ENCODE data around the gene SEPTIN14.
A peak's percentile ranks its signal among the peaks of the same experiment; 100 is the strongest.
"Not testable (repeated sequence)": the region's sequence is repeated elsewhere in the genome, so short reads cannot be mapped to it uniquely, and the experiment has no call there.

Gene SEPTIN14

DNA sequence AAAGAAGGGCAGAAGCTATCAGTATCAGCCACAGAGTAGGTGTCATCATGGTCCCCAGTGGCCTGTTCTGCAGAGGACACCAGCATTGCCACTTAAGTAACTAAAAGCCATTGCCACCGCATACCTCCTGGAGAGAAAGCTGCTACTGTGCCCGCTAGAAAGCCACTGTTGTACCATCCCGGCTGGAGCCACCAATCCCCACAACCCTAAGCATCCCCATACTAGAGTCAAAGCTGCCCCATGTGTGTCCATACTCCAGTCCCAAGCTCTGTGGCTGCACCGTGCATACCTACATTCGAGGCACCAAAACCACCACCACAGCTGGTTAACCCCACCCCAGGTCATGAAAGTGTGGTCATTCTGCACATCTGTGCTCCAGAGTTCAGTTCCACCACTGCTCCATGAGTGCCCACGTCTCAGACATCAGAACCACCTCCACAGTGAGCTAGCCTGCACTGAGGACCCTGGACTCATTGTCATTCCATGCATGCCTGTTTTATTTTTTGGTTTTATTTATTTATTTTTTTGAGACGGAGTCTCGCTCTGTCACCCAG, 9.5 kb upstream of the SEPTIN14 start:
- H3K36me3 ChIP-seq (ENCODE audit: control insufficient read depth in 1 of 2, insufficient read depth in 2 of 2, low read length in 2 of 2) = no peaks in the 10 kb centered on the region
- H3K9me3 ChIP-seq (ENCODE audit: control insufficient read depth in 1 of 2, low read length in 2 of 2) = no peaks in the 10 kb centered on the region
- H3K27me3 ChIP-seq (ENCODE audit: low read depth, low read length) = no peaks in the 10 kb centered on the region
- H3K4me3 ChIP-seq (ENCODE audit: low read depth in 1 of 2, low read length in 2 of 2) = no peak overlapping the region
- H3K27ac ChIP-seq (ENCODE audit: low read length) = no peak overlapping the region
- no peaks in the 10 kb centered on the region for H3K4me1 ChIP-seq (ENCODE audit: control insufficient read depth in 1 of 2, insufficient read depth in 2 of 2, low read length in 2 of 2)

DNA sequence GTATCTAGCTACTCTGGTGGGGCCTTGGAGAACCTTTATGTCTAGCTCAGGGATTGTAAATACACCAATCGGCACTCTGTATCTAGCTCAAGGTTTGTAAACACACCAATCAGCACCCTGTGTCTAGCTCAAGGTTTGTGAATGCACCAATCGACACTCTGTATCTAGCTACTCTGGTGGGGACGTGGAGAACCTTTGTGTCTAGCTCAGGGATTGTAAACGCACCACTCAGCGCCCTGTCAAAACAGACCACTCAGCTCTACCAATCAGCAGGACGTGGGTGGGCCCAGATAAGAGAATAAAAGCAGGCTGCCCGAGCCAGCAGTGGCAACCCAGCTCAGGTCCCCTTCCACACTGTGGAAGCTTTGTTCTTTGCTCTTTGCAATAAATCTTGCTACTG, 6.4 kb upstream of the SEPTIN14 start:
- not testable (repeated sequence) for H3K4me3 ChIP-seq (ENCODE audit: low read depth in 1 of 2, low read length in 2 of 2); H3K27me3 ChIP-seq (ENCODE audit: low read depth, low read length); H3K4me1 ChIP-seq (ENCODE audit: control insufficient read depth in 1 of 2, insufficient read depth in 2 of 2, low read length in 2 of 2); H3K9me3 ChIP-seq (ENCODE audit: control insufficient read depth in 1 of 2, low read length in 2 of 2); H3K36me3 ChIP-seq (ENCODE audit: control insufficient read depth in 1 of 2, insufficient read depth in 2 of 2, low read length in 2 of 2); H3K27ac ChIP-seq (ENCODE audit: low read length)

DNA sequence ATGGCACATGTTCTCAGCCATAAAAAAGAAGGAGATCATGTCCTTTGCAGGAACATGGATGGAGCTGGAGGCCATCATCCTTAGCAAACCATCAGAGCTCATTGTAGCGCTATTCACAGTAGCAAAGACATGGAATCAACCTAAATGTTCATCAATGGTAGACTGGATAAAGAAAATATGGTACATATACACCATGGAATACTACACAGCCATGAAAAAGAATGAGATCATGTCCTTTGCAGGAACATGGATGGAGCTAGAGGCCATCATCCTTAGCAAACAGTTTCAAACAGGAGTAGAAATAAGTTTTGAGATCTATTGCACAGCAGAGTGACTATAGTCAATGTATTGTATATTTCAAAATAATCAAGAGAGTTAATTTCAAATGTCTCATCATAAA, 17.4 kb downstream of the SEPTIN14 start:
- H3K27me3 ChIP-seq (ENCODE audit: low read depth, low read length) = not testable (repeated sequence)

DNA sequence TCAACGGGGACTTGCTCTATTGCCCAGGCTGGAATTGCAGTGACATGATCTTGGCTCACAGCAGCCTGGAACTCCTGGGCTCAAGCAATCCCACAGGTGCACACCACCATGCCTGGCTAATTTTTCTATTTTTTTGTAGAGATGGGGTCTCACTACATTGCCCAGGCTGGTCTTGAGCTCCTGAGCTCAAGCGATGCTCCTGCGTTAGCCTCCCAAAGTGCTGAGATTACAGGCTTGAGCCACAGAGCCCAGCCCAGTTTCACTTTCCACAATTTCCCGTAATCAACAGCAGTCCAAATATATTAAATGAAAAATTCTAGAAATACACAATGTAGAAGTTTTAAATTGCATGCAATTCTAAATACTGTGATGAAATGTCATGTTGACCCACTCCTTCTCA, 24.0 kb downstream of the SEPTIN14 start:
- Histone ChIP-seq H3K27ac (ENCODE audit: low read length) (no peak overlapping the region), H3K4me1 (ENCODE audit: control insufficient read depth in 1 of 2, insufficient read depth in 2 of 2, low read length in 2 of 2) (no peaks in the 10 kb centered on the region), H3K36me3 (ENCODE audit: control insufficient read depth in 1 of 2, insufficient read depth in 2 of 2, low read length in 2 of 2) (no peaks in the 10 kb centered on the region), H3K9me3 (ENCODE audit: control insufficient read depth in 1 of 2, low read length in 2 of 2) (no peaks in the 10 kb centered on the region), H3K27me3 (ENCODE audit: low read depth, low read length) (no peaks in the 10 kb centered on the region), H3K4me3 (ENCODE audit: low read depth in 1 of 2, low read length in 2 of 2) (no peak overlapping the region)

More for the DNA sequence above, 17.4 kb downstream of the SEPTIN14 start:
- H3K9me3 ChIP-seq (ENCODE audit: control insufficient read depth in 1 of 2, low read length in 2 of 2); H3K4me1 ChIP-seq (ENCODE audit: control insufficient read depth in 1 of 2, insufficient read depth in 2 of 2, low read length in 2 of 2); H3K36me3 ChIP-seq (ENCODE audit: control insufficient read depth in 1 of 2, insufficient read depth in 2 of 2, low read length in 2 of 2); H3K27ac ChIP-seq (ENCODE audit: low read length); H3K4me3 ChIP-seq (ENCODE audit: low read depth in 1 of 2, low read length in 2 of 2): not testable (repeated sequence)

DNA sequence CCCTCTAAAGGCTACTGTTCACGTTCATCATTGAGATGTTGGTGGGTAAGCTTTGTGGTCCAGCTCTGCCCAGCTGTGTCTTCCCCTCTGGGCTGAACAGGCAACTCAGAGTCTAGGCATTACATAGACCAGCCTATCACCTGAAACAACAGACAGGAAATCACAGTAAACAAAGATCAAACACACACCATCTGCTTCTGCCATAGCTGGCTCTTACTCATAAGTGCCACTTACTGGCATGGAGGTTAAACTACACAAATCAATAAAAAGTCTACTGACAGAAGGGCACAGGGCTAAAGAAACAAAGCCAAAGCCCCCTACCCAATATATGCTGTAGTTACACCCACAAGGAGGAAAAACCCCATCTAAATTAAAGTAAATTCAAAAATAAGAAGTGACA, 35.0 kb downstream of the SEPTIN14 start:
- Histone ChIP-seq H3K4me1 (ENCODE audit: control insufficient read depth in 1 of 2, insufficient read depth in 2 of 2, low read length in 2 of 2) (no peaks in the 10 kb centered on the region), H3K27ac (ENCODE audit: low read length) (no peak overlapping the region), H3K9me3 (ENCODE audit: control insufficient read depth in 1 of 2, low read length in 2 of 2) (peaks cover 2 to 36% of the 10 kb centered on the region in 2 donors), H3K4me3 (ENCODE audit: low read depth in 1 of 2, low read length in 2 of 2) (peak overlapping the region in 1 of 2 donors; percentile 21), H3K36me3 (ENCODE audit: control insufficient read depth in 1 of 2, insufficient read depth in 2 of 2, low read length in 2 of 2) (no peaks in the 10 kb centered on the region), H3K27me3 (ENCODE audit: low read depth, low read length) (no peaks in the 10 kb centered on the region)

DNA sequence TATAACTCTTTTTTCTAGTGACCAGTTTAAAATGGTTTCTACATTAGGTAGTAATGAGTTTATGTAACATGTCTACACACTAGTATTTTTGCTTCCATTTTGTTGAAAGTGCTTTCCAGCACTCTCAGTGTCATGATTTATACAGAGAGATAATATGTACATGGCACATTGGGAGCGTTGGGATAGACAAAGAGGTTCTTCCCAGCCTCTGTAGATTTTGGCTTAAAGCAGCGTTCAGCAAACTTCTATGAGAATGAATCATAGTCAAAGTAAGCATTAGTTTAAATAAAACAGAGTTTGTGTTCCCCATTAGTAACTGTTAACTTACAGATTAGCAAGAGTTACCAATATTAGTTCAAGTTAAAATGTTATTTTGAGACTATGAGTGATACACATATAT, 43.9 kb downstream of the SEPTIN14 start:
- Histone ChIP-seq H3K27me3 (ENCODE audit: low read depth, low read length) (no peaks in the 10 kb centered on the region), H3K9me3 (ENCODE audit: control insufficient read depth in 1 of 2, low read length in 2 of 2) (peaks cover 5 to 23% of the 10 kb centered on the region in 2 donors), H3K36me3 (ENCODE audit: control insufficient read depth in 1 of 2, insufficient read depth in 2 of 2, low read length in 2 of 2) (no peaks in the 10 kb centered on the region), H3K27ac (ENCODE audit: low read length) (no peak overlapping the region), H3K4me3 (ENCODE audit: low read depth in 1 of 2, low read length in 2 of 2) (no peak overlapping the region), H3K4me1 (ENCODE audit: control insufficient read depth in 1 of 2, insufficient read depth in 2 of 2, low read length in 2 of 2) (no peaks in the 10 kb centered on the region)

DNA sequence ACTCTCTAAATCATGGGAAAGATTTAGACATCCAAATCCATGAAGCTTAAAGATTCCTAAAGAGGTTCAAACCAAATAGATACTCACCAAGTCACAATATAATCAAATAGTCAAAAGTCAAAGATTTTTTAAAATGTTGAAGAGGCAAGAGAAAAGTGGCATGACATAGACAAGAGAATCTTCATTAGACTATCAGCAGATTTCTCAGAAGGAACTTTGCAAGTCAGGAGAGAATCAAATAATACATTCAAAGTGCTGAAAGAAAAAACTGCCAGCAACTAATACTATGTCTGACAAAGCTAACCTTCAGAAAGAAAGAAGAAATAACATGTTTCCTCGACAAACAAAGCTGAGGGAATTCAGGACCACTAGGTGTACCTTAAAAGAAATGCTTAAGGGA, 65.3 kb downstream of the SEPTIN14 start:
- H3K27me3 ChIP-seq (ENCODE audit: low read depth, low read length); H3K4me1 ChIP-seq (ENCODE audit: control insufficient read depth in 1 of 2, insufficient read depth in 2 of 2, low read length in 2 of 2); H3K36me3 ChIP-seq (ENCODE audit: control insufficient read depth in 1 of 2, insufficient read depth in 2 of 2, low read length in 2 of 2); H3K4me3 ChIP-seq (ENCODE audit: low read depth in 1 of 2, low read length in 2 of 2); H3K27ac ChIP-seq (ENCODE audit: low read length): not testable (repeated sequence)
- peaks cover 0 to 17% of the 10 kb centered on the region in 2 donors for H3K9me3 ChIP-seq (ENCODE audit: control insufficient read depth in 1 of 2, low read length in 2 of 2)

DNA sequence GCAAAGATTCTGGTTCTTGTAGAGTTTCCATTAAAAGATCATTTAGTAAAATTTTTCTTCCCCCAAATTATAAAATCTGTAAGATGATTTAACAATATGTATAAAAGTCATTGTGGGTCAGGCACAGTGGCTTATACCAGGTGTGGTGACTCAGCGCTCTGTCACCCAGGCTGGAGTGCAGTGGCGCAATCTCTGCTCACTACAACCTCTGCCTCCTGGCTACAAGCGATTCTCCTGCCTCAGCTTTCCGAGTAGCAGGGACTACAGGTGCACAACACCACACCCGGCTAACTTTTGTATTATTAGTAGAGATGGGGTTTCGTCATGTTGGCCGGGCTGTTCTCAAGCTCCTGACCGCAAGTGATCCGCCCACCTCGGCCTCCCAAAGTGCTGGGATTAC, 68.0 kb downstream of the SEPTIN14 start:
- no peaks in the 10 kb centered on the region for H3K36me3 ChIP-seq (ENCODE audit: control insufficient read depth in 1 of 2, insufficient read depth in 2 of 2, low read length in 2 of 2)
- H3K9me3 ChIP-seq (ENCODE audit: control insufficient read depth in 1 of 2, low read length in 2 of 2) = peaks cover 0 to 17% of the 10 kb centered on the region in 2 donors
- H3K27me3 ChIP-seq (ENCODE audit: low read depth, low read length) = no peaks in the 10 kb centered on the region
- no peak overlapping the region for H3K27ac ChIP-seq (ENCODE audit: low read length)
- H3K4me1 ChIP-seq (ENCODE audit: control insufficient read depth in 1 of 2, insufficient read depth in 2 of 2, low read length in 2 of 2) = no peaks in the 10 kb centered on the region
- no peak overlapping the region for H3K4me3 ChIP-seq (ENCODE audit: low read depth in 1 of 2, low read length in 2 of 2)

DNA sequence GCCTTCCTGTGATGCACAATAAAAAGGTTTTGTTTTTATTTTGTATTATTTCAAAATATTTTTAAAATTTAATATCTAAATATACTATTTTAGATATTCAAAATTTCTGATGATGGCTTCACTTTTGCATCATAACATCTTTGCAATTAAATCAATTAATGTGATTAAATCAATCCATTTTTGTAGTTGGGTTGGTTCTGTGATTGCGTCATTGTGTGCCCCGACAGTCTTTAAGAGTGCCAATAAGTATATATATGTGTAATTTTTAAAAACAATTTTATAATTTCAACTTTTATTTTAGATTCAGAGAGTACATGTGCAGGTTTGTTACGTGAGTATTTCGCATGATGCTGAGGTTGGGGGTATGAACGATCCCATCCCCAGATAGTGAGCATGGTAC, 70.5 kb downstream of the SEPTIN14 start:
- H3K4me1 ChIP-seq (ENCODE audit: control insufficient read depth in 1 of 2, insufficient read depth in 2 of 2, low read length in 2 of 2) = no peaks in the 10 kb centered on the region
- H3K27me3 ChIP-seq (ENCODE audit: low read depth, low read length) = no peaks in the 10 kb centered on the region
- H3K9me3 ChIP-seq (ENCODE audit: control insufficient read depth in 1 of 2, low read length in 2 of 2) = peaks cover 0 to under 1% of the 10 kb centered on the region in 2 donors

DNA sequence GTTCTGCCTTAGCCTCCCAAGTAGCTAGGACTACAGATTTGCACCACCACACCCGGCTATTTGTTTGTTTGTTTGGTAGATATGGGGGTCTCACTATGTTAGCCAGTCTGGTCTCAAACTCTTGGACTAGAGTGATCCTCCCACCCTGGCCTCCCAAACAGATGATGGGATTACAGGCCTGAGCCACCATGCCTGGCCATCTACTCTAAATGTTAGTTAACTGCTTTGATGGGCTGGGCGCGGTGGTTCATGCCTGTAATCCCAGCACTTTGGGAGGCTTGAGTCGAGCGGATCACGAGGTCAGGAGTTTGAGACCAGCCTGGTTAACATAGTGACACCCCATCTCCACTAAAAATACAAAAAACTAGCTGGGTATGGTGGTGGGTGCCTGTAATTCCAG, 74.8 kb downstream of the SEPTIN14 start:
- H3K9me3 ChIP-seq (ENCODE audit: control insufficient read depth in 1 of 2, low read length in 2 of 2) = no peaks in the 10 kb centered on the region
- H3K4me3 ChIP-seq (ENCODE audit: low read depth in 1 of 2, low read length in 2 of 2) = no peak overlapping the region
- H3K36me3 ChIP-seq (ENCODE audit: control insufficient read depth in 1 of 2, insufficient read depth in 2 of 2, low read length in 2 of 2) = no peaks in the 10 kb centered on the region
- no peak overlapping the region for H3K27ac ChIP-seq (ENCODE audit: low read length)
- H3K4me1 ChIP-seq (ENCODE audit: control insufficient read depth in 1 of 2, insufficient read depth in 2 of 2, low read length in 2 of 2) = no peaks in the 10 kb centered on the region
- no peaks in the 10 kb centered on the region for H3K27me3 ChIP-seq (ENCODE audit: low read depth, low read length)

More for the DNA sequence above, 70.5 kb downstream of the SEPTIN14 start:
- Histone ChIP-seq H3K4me3 (ENCODE audit: low read depth in 1 of 2, low read length in 2 of 2) (no peak overlapping the region), H3K27ac (ENCODE audit: low read length) (no peak overlapping the region), H3K36me3 (ENCODE audit: control insufficient read depth in 1 of 2, insufficient read depth in 2 of 2, low read length in 2 of 2) (no peaks in the 10 kb centered on the region)

DNA sequence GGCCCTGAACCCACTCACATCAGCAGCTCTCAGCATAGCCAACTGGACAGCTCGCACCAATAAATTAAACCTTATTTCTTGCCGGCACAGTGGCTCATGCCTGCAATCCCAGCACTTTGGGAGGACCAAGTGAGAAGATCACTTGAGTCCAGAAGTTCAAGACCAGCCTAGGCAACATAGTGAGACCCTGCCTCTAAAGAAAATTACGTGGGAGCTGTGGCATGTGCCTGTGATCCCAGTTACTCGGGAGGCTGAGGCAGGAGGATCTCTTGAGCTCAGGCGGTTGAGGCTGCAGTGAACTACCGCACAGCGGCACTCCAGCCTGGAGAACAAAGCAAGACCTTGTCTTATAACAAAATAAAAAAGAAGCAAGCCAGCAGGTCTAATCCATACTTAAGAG, 75.7 kb downstream of the SEPTIN14 start:
- H3K4me3 ChIP-seq (ENCODE audit: low read depth in 1 of 2, low read length in 2 of 2) = no peak overlapping the region
- no peaks in the 10 kb centered on the region for H3K27me3 ChIP-seq (ENCODE audit: low read depth, low read length)
- no peaks in the 10 kb centered on the region for H3K4me1 ChIP-seq (ENCODE audit: control insufficient read depth in 1 of 2, insufficient read depth in 2 of 2, low read length in 2 of 2)
- no peaks in the 10 kb centered on the region for H3K9me3 ChIP-seq (ENCODE audit: control insufficient read depth in 1 of 2, low read length in 2 of 2)
- no peak overlapping the region for H3K27ac ChIP-seq (ENCODE audit: low read length)
- no peaks in the 10 kb centered on the region for H3K36me3 ChIP-seq (ENCODE audit: control insufficient read depth in 1 of 2, insufficient read depth in 2 of 2, low read length in 2 of 2)

DNA sequence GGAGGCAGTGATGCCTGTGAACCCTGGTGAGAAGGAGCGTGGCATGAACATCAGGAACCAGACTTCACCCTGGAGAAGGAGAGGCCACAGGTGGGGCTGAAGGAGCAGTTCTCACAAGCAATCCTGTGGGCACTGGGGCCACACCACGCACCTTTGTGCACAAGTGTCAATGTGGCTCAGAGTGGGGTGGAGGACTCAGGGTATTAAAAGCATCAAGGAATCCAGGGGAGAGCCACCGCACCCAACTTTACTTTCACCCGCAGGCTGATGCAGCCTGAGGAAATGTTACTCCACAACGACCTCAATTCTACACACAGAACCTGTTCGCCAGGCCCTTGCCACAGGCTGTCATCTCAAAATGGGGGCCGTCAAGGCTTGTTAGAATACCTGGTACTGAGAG, 77.1 kb downstream of the SEPTIN14 start:
- H3K9me3 ChIP-seq (ENCODE audit: control insufficient read depth in 1 of 2, low read length in 2 of 2); H3K36me3 ChIP-seq (ENCODE audit: control insufficient read depth in 1 of 2, insufficient read depth in 2 of 2, low read length in 2 of 2); H3K27me3 ChIP-seq (ENCODE audit: low read depth, low read length); H3K4me1 ChIP-seq (ENCODE audit: control insufficient read depth in 1 of 2, insufficient read depth in 2 of 2, low read length in 2 of 2); H3K4me3 ChIP-seq (ENCODE audit: low read depth in 1 of 2, low read length in 2 of 2); H3K27ac ChIP-seq (ENCODE audit: low read length): not testable (repeated sequence)
